PFSK-1 (cell line): ENCODE measurements around the gene MATN3.

Source experiments
- FOXP2 ChIP-seq: optimal IDR thresholded peaks from 2 replicates; pipeline ENCODE3; 2011; ENCODE audit warnings: borderline replicate concordance, control low read depth, inconsistent platforms; ENCODE audit not compliant: insufficient read depth; ENCODE audit errors: extremely low read length, extremely low read depth
- POLR2AphosphoS5 ChIP-seq: IDR thresholded peaks from 2 replicates; pipeline ENCODE4 v1.6.1; 2012; ENCODE audit warnings: low read depth, mild to moderate bottlenecking, control low read depth, low read length, moderate library complexity
- SIN3A ChIP-seq: IDR thresholded peaks from 2 replicates; pipeline ENCODE4 v1.6.1; 2012; ENCODE audit warnings: mild to moderate bottlenecking, low read length, moderate library complexity, borderline replicate concordance; ENCODE audit not compliant: insufficient read depth
- TAF1 ChIP-seq: IDR thresholded peaks from 2 replicates; pipeline ENCODE4 v1.6.1; 2012; ENCODE audit warnings: low read length, control low read depth, borderline replicate concordance; ENCODE audit not compliant: insufficient read depth
- TF ChIP-seq, protein P1 (sequence below), 2 experiments: IDR thresholded peaks; 2 replicates each; pipeline versions ENCODE4 v1.6.1 to v1.8.0; 2011 to 2012; ENCODE audit warnings: low read depth in 2 of 2, low read length in 2 of 2, control low read depth in 1 of 2, inconsistent platforms in 1 of 2, mild to moderate bottlenecking in 1 of 2, moderate library complexity in 1 of 2; ENCODE audit not compliant: insufficient read depth in 1 of 2

The MATN3 gene

DNA sequence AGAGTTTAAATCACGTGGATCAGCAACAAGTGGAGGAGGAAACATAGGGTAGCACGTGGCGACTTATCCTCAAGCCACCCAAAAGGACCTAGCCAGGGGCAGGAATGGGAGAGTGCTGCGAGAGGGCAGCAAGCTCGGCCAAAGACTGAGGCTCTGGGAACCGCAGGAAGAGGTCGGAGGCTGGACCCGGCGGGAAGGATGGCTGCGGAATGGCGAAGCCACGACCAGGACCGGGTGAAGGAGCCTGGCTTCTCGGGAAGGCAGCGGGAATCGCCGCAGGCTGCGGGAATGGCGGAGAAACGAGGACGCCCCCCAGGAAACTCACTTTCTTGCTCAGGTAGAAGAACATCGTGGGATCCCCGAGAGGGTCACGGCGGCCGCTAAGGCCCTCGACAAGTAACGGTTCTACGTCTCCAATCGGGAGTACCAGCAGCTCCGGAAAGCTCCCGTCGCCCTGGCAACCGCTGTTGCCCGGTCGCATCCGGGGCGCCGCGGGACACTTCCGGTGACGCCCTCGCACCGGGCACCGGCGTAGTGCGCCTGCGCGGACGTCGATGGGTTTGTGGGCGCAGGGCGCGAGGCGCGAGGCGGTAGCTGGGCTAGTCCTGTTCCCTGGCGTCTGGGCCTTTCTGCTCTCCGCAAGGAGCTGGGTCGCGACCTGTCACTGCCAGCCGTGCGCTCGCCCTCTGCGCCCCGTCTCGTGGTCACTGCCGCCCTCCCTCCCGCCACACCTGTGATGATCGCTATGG is 22.6 kb downstream of the MATN3 start, which contains the start of gene WDR35:
TSS of gene WDR35 (minus strand) at position 439 of the 749 bp plus-strand sequence. CDS start at position 349, 90 bp downstream.
- TF ChIP-seq, protein P1, sequence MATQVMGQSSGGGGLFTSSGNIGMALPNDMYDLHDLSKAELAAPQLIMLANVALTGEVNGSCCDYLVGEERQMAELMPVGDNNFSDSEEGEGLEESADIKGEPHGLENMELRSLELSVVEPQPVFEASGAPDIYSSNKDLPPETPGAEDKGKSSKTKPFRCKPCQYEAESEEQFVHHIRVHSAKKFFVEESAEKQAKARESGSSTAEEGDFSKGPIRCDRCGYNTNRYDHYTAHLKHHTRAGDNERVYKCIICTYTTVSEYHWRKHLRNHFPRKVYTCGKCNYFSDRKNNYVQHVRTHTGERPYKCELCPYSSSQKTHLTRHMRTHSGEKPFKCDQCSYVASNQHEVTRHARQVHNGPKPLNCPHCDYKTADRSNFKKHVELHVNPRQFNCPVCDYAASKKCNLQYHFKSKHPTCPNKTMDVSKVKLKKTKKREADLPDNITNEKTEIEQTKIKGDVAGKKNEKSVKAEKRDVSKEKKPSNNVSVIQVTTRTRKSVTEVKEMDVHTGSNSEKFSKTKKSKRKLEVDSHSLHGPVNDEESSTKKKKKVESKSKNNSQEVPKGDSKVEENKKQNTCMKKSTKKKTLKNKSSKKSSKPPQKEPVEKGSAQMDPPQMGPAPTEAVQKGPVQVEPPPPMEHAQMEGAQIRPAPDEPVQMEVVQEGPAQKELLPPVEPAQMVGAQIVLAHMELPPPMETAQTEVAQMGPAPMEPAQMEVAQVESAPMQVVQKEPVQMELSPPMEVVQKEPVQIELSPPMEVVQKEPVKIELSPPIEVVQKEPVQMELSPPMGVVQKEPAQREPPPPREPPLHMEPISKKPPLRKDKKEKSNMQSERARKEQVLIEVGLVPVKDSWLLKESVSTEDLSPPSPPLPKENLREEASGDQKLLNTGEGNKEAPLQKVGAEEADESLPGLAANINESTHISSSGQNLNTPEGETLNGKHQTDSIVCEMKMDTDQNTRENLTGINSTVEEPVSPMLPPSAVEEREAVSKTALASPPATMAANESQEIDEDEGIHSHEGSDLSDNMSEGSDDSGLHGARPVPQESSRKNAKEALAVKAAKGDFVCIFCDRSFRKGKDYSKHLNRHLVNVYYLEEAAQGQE (IDR thresholded peaks at IDR 0.05; ENCODE audit: insufficient read depth in 1 of 2, low read depth in 2 of 2, low read length in 2 of 2): peak; percentile 55 to 78; a peak in 2 of 4 replicates
- TF ChIP-seq SIN3A: no peak; the same call in 1 of the 2 replicates
- TF ChIP-seq POLR2AphosphoS5: peak; percentile 82
- peak; percentile 37; the same call in 1 of the 2 replicates for TF ChIP-seq TAF1
- peak; percentile 99 for TF ChIP-seq FOXP2

DNA sequence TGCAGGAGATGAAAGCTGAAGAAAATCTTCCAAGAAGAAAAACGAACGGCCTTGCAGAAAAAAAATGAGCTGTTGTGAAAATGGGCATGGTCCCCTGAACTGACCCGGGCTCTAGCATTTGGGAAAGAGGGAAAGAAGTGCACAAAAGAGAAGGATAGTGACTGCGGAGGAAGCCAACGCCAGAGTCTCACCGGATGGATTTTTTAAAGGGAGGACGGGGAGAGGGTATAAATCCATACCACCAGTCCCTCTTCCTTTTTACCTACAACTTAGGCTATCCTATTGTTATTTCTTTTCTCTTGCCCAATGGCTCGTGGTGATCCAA is 23.2 kb downstream of the MATN3 start:
- TF ChIP-seq SIN3A (0 out of 2 replicates have a peak, but pooled peaks have one; percentile 0), FOXP2 (no peak), TAF1 (no peak)
- TF ChIP-seq, protein P1 (IDR thresholded peaks at IDR 0.05; ENCODE audit: insufficient read depth in 1 of 2, low read depth in 2 of 2, low read length in 2 of 2): no peak

DNA sequence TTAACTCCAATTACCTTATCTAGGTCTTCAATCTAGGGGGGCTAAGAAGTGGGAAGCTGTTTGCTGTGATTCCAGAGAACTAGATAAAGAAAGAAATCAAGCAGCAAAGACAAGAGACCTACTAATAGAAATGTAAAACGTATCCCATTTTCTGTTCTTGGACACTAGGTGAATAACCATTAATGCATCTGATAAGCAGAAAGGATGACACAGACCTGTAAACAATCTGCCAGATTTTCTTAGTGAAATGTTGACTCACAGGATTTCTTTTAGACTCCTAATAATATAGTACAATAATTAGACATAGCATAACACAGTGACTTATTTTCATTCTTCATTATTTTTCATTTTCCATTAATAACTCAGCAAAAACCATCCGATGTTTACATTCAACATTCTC is 23.9 kb downstream of the MATN3 start:
- no peak for TF ChIP-seq POLR2AphosphoS5

DNA sequence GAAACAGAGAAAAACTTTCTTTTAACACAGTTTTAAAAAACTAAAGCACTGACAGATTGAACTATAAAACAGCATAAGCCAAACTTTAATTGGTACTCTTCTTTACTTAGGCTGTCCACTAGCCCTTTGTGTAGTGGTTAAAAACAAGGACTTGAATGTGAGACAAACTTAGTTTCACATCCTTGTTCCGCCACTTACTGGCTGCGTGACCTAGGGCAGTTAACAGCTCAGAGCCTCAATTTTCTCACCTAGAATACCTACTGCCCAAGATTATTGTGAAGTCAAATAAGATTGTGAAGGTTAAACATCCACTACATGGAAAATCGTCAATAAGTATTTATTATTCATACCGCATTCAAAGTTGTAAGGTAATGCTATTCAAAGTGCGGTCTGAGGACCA is 24.5 kb downstream of the MATN3 start:
- no peak for TF ChIP-seq FOXP2
- TF ChIP-seq, protein P1 (IDR thresholded peaks at IDR 0.05; ENCODE audit: insufficient read depth in 1 of 2, low read depth in 2 of 2, low read length in 2 of 2): no peak
- no peak for TF ChIP-seq SIN3A
- TF ChIP-seq TAF1: no peak
- no peak for TF ChIP-seq POLR2AphosphoS5

DNA sequence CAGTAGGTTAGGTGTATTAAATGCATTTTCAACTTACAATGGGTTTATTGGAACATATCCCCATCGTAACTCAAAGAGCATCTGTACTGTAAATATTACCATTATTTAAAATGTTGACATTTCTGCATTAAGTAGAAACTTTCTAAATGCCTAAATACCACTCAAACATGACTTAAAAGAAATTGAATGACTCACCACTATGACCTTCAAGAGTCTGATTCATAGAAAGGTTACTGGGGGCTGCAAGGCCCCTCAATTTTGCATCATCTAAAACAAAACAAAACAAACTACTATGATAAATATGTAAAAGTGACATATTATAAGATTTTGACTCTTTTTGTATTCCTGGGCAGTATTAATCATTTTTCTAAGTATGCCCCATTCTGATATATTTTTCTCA is 30.2 kb downstream of the MATN3 start:
- TF ChIP-seq, protein P1 (IDR thresholded peaks at IDR 0.05; ENCODE audit: insufficient read depth in 1 of 2, low read depth in 2 of 2, low read length in 2 of 2): no peak
- no peak for TF ChIP-seq FOXP2
- TF ChIP-seq SIN3A: no peak
- no peak for TF ChIP-seq TAF1
- no peak for TF ChIP-seq POLR2AphosphoS5
